Caco-2 (cell line): Measurements from ENCODE around the gene OST4. TPM values are rescaled to one million over a fixed set of nuclear protein-coding genes. Genes with fewer than 3 reads are reported as not detected.
"Not testable (repeated sequence)": the region's sequence is repeated elsewhere in the genome, so short reads cannot be mapped to it uniquely, and the experiment has no call there.

Source experiments
- BruUV-seq: library from RNA; stranded (reverse); fragments of 400-500 nt; replicated peaks from 2 replicates; lab custom pipeline; 2021; lab: Mats Ljungman, UMichigan
- CTCF ChIA-PET: fragments of 300-600 bp; sonication (Branson Sonifier 250); formaldehyde crosslinking; loops from one replicate; lab custom pipeline; 2022; ENCODE audit warnings: antibody characterized with exemption; lab: Charles Lee
- POLR2A ChIA-PET: fragments of 300-600 bp; sonication (Branson Sonifier 250); formaldehyde crosslinking; loops from one replicate; lab custom pipeline; 2022; ENCODE audit warnings: antibody characterized with exemption; lab: Charles Lee
- DNase-seq, 2 experiments: peaks; one replicate each; pipeline versions ENCODE4 v3.0.0 to v3.0.0-alpha.2; 2020 to 2022
- H3K27me3 ChIP-seq: replicated peaks from 2 replicates; pipeline ENCODE4 v1.6.0; 2011; ENCODE audit warnings: low read length; ENCODE audit not compliant: control insufficient read depth, insufficient read depth
- H3K36me3 ChIP-seq: 2 replicates; pipeline ENCODE4 v1.5.1; 2011; ENCODE audit warnings: low read length; ENCODE audit not compliant: control insufficient read depth, insufficient read depth
- H3K4me1 ChIP-seq: fragments of 250-450 bp; sonication (Bioruptor Pico); 2 replicates; pipeline ENCODE4 v1.5.1; 2020; ENCODE audit warnings: mild to moderate bottlenecking
- H3K4me3 ChIP-seq: 2 replicates; pipeline ENCODE4 v1.5.1; 2011; ENCODE audit warnings: low read depth, mild to moderate bottlenecking, control low read depth, low read length
- H3K9me3 ChIP-seq: fragments of 250-450 bp; sonication (Bioruptor Pico); 2 replicates; pipeline ENCODE4 v1.5.1; 2020; ENCODE audit warnings: mild to moderate bottlenecking, moderate library complexity
- H3K27ac Mint-ChIP-seq: one replicate; pipeline ENCODE4 v1.8.0; 2022; ENCODE audit warnings: mixed read lengths; ENCODE audit not compliant: unreplicated experiment
- H3K27me3 Mint-ChIP-seq: one replicate; pipeline ENCODE4 v1.8.0; 2022; ENCODE audit warnings: mixed read lengths; ENCODE audit not compliant: insufficient read depth, unreplicated experiment
- H3K36me3 Mint-ChIP-seq: one replicate; pipeline ENCODE4 v1.8.0; 2022; ENCODE audit warnings: mild to moderate bottlenecking, mixed read lengths; ENCODE audit not compliant: insufficient read depth, unreplicated experiment
- H3K4me1 Mint-ChIP-seq: one replicate; pipeline ENCODE4 v1.8.0; 2022; ENCODE audit warnings: low read depth, mixed read lengths; ENCODE audit not compliant: unreplicated experiment
- H3K4me3 Mint-ChIP-seq: one replicate; pipeline ENCODE4 v1.8.0; 2022; ENCODE audit warnings: mild to moderate bottlenecking, moderate library complexity, mixed read lengths; ENCODE audit not compliant: unreplicated experiment
- H3K9me3 Mint-ChIP-seq: one replicate; pipeline ENCODE4 v1.8.0; 2022; ENCODE audit warnings: mixed read lengths; ENCODE audit not compliant: unreplicated experiment
- CTCF ChIP-seq, 2 experiments: fragments of 200-600 bp in 1 of 2; IDR thresholded peaks; 1 replicate in 1 of 2; 2 replicates in 1 of 2; pipeline versions ENCODE4 v1.5.1 to v1.8.0; 2011 to 2022; ENCODE audit warnings: antibody characterized with exemption in 1 of 2, control low read depth in 1 of 2, inconsistent platforms in 1 of 2, low read depth in 1 of 2, low read length in 1 of 2, mild to moderate bottlenecking in 1 of 2, moderate library complexity in 1 of 2; ENCODE audit not compliant: insufficient read depth in 1 of 2, severe bottlenecking in 1 of 2, unreplicated experiment in 1 of 2
- intact Hi-C: fragments of 100-400 bp; cut with micrococcal nuclease; formaldehyde crosslinking; loops from one replicate; pipeline ENCODE4 v1.10.0; 2022; ENCODE audit not compliant: unreplicated experiment
- total RNA-seq: library from RNA; stranded (reverse); gene quantifications from 2 replicates; pipeline ENCODE4 v1.2.3, GENCODE V29; 2022

The OST4 gene
- total RNA-seq, 1 experiment from 2014 or later: 237 TPM

- Mint-ChIP-seq H3K4me3 (peak overlapping the region; percentile 76), H3K4me1 (no peaks in the 10 kb centered on the region), H3K27ac (no peak overlapping the region), H3K9me3 (no peaks in the 10 kb centered on the region), H3K36me3 (peaks cover 6% of the 10 kb centered on the region), H3K27me3 (peaks cover 13% of the 10 kb centered on the region)
- Histone ChIP-seq H3K36me3 (no peaks in the 10 kb centered on the region), H3K9me3 (no peaks in the 10 kb centered on the region), H3K27me3 (no peaks in the 10 kb centered on the region), H3K4me1 (0 out of 2 replicates have a peak, but pooled peaks cover 3% of the 10 kb centered on the region), H3K4me3 (peak overlapping the region; percentile 61)
- DNase-seq: no peak
- ChIA-PET POLR2A (no interaction called here), CTCF (interaction anchor here (1.3 kb wide), 1 partner anchor 174 kb away, joined by 3 read pairs; no protein-coding TSS in a partner anchor)
- no peak for TF ChIP-seq CTCF (IDR thresholded peaks at IDR 0.05; ENCODE audit: insufficient read depth in 1 of 2, low read depth in 1 of 2, low read length in 1 of 2, severe bottlenecking in 1 of 2, unreplicated experiment in 1 of 2)
- intact Hi-C loops: no loop called here
- no TSS peak for BruUV-seq
Observed at GRCh38 chr2:27117995-27118524, 46.6 kb upstream of the OST4 start.

- Mint-ChIP-seq H3K9me3 (no peaks in the 10 kb centered on the region), H3K27ac (no peak overlapping the region), H3K4me1 (no peaks in the 10 kb centered on the region), H3K36me3 (peaks cover 6% of the 10 kb centered on the region), H3K27me3 (peaks cover 5% of the 10 kb centered on the region), H3K4me3 (no peak overlapping the region)
- Histone ChIP-seq H3K27me3 (no peaks in the 10 kb centered on the region), H3K9me3 (no peaks in the 10 kb centered on the region), H3K36me3 (no peaks in the 10 kb centered on the region), H3K4me1 (0 out of 2 replicates have a peak, but pooled peaks cover 3% of the 10 kb centered on the region), H3K4me3 (no peak overlapping the region)
- intact Hi-C loops: no loop called here
- no peak for DNase-seq
- no peak for TF ChIP-seq CTCF (IDR thresholded peaks at IDR 0.05; ENCODE audit: insufficient read depth in 1 of 2, low read depth in 1 of 2, low read length in 1 of 2, severe bottlenecking in 1 of 2, unreplicated experiment in 1 of 2)
- ChIA-PET POLR2A (no interaction called here), CTCF (no interaction called here)
- no TSS peak for BruUV-seq
Observed at GRCh38 chr2:27115519-27115918, 44.1 kb upstream of the OST4 start.

GRCh38 chr2:27111392-27112078 is 40.1 kb upstream of the OST4 start:
- H3K9me3 ChIP-seq, H3K27me3 Mint-ChIP-seq, H3K4me3 Mint-ChIP-seq, BruUV-seq, H3K9me3 Mint-ChIP-seq, H3K36me3 Mint-ChIP-seq, H3K27ac Mint-ChIP-seq, H3K4me1 ChIP-seq, intact Hi-C loops, H3K4me1 Mint-ChIP-seq, H3K4me3 ChIP-seq, DNase-seq, H3K36me3 ChIP-seq, H3K27me3 ChIP-seq: not testable (repeated sequence)
- ChIA-PET POLR2A (interaction anchor here (0.6 kb wide), 1 partner anchor 172 kb away, joined by 5 read pairs; no protein-coding TSS in a partner anchor), CTCF (interaction anchor here (0.6 to 1.0 kb wide), 2 partner anchors 11 to 75 kb away, joined by 4 to 5 read pairs; no protein-coding TSS in a partner anchor)

- H3K27me3 Mint-ChIP-seq, H3K9me3 Mint-ChIP-seq, H3K27ac Mint-ChIP-seq, DNase-seq, intact Hi-C loops, H3K4me1 Mint-ChIP-seq, H3K36me3 Mint-ChIP-seq, H3K4me1 ChIP-seq, H3K4me3 ChIP-seq, H3K27me3 ChIP-seq, H3K4me3 Mint-ChIP-seq, H3K36me3 ChIP-seq, H3K9me3 ChIP-seq: not testable (repeated sequence)
- POLR2A ChIA-PET: interaction anchor here (0.6 kb wide), 1 partner anchor 171 kb away, joined by 5 read pairs; no protein-coding TSS in a partner anchor
- BruUV-seq: TSS peak; percentile 41
- CTCF ChIA-PET: interaction anchor here (1.0 kb wide), 1 partner anchor 10 kb away, joined by 4 read pairs; no protein-coding TSS in a partner anchor
Observed at GRCh38 chr2:27110603-27111352, 39.3 kb upstream of the OST4 start.
